Activated CD4-positive, alpha-beta memory T cell treated with anti-CD3 and anti-CD28 coated beads for 36 hours (primary cell): ENCODE results near the gene CRYBB3. TPM values are rescaled to one million over a fixed set of nuclear protein-coding genes. Genes with fewer than 3 reads are reported as not detected.
"Not testable (repeated sequence)": the region's sequence is repeated elsewhere in the genome, so short reads cannot be mapped to it uniquely, and the experiment has no call there.

ENCODE experiments used
- CTCF ChIA-PET: fragments of 350-600 bp; sonication (Branson Sonifier 250); formaldehyde crosslinking; loops from one replicate; lab custom pipeline; 2021; ENCODE audit warnings: antibody characterized with exemption, inconsistent platforms; lab: Charles Lee
- POLR2A ChIA-PET: fragments of 350-600 bp; sonication (Branson Sonifier 250); formaldehyde crosslinking; loops from one replicate; lab custom pipeline; 2021; ENCODE audit warnings: antibody characterized with exemption; lab: Charles Lee
- DNase-seq: peaks from one replicate; pipeline ENCODE4 v3.0.0-alpha.2; 2020
- H3K27ac Mint-ChIP-seq: one replicate; pipeline ENCODE4 v1.8.0; 2021; ENCODE audit warnings: mixed read lengths
- H3K27me3 Mint-ChIP-seq: one replicate; pipeline ENCODE4 v1.8.0; 2021; ENCODE audit warnings: mixed read lengths
- H3K36me3 Mint-ChIP-seq: one replicate; pipeline ENCODE4 v1.8.0; 2021; ENCODE audit warnings: mixed read lengths
- H3K4me1 Mint-ChIP-seq: one replicate; pipeline ENCODE4 v1.8.0; 2021; ENCODE audit warnings: low read depth, mixed read lengths
- H3K4me3 Mint-ChIP-seq: one replicate; pipeline ENCODE4 v1.8.0; 2021; ENCODE audit warnings: mild to moderate bottlenecking, mixed read lengths
- H3K9me3 Mint-ChIP-seq: one replicate; pipeline ENCODE4 v1.8.0; 2021; ENCODE audit warnings: mixed read lengths
- intact Hi-C: fragments of 100-400 bp; cut with micrococcal nuclease; formaldehyde crosslinking; loops from one replicate; pipeline ENCODE4 v1.15.1; 2023
- total RNA-seq, 2 experiments: library from RNA; stranded (reverse); gene quantifications; one replicate each; pipeline ENCODE4 v1.2.3, GENCODE V29; 2021

Gene CRYBB3
- total RNA-seq, 2 experiments from 2014 or later: 0.27 to 0.43 TPM

GRCh38 chr22:25235547-25236290 lies 36.1 kb downstream of the CRYBB3 start:
- Mint-ChIP-seq H3K4me1 (peaks cover 4% of the 10 kb centered on the region), H3K36me3 (no peaks in the 10 kb centered on the region), H3K9me3 (no peaks in the 10 kb centered on the region), H3K27ac (no peak overlapping the region), H3K27me3 (peaks cover 31% of the 10 kb centered on the region), H3K4me3 (no peak overlapping the region)
- CTCF ChIA-PET: interaction anchor here (0.6 to 1.6 kb wide), 8 partner anchors 18 to 209 kb away, joined by 3 to 5 read pairs (median 3); no protein-coding TSS in a partner anchor
- intact Hi-C loops: loop anchor here (10.0 kb wide), 1 partner anchor 99 kb away; no protein-coding TSS in a partner anchor
- peak; percentile 83 for DNase-seq
- POLR2A ChIA-PET: no interaction called here

GRCh38 chr22:25236417-25236816 lies 36.8 kb downstream of the CRYBB3 start:
- POLR2A ChIA-PET: no interaction called here
- Mint-ChIP-seq H3K27ac (no peak overlapping the region), H3K4me1 (peaks cover 4% of the 10 kb centered on the region), H3K9me3 (no peaks in the 10 kb centered on the region), H3K4me3 (no peak overlapping the region), H3K36me3 (no peaks in the 10 kb centered on the region), H3K27me3 (peaks cover 35% of the 10 kb centered on the region)
- no peak for DNase-seq
- intact Hi-C loops: loop anchor here (10.0 kb wide), 1 partner anchor 98 kb away; no protein-coding TSS in a partner anchor
- CTCF ChIA-PET: interaction anchor here (0.6 to 1.5 kb wide), 4 partner anchors 60 to 189 kb away, joined by 3 to 5 read pairs (median 3); no protein-coding TSS in a partner anchor

- H3K27ac Mint-ChIP-seq: no peak overlapping the region
- CTCF ChIA-PET: no interaction called here
- H3K27me3 Mint-ChIP-seq: peaks cover 31% of the 10 kb centered on the region
- no peak for DNase-seq
- no peaks in the 10 kb centered on the region for H3K36me3 Mint-ChIP-seq
- intact Hi-C loops: loop anchor here (10.0 kb wide), 1 partner anchor 97 kb away; no protein-coding TSS in a partner anchor
- no peaks in the 10 kb centered on the region for H3K9me3 Mint-ChIP-seq
- peaks cover 4% of the 10 kb centered on the region for H3K4me1 Mint-ChIP-seq
- no peak overlapping the region for H3K4me3 Mint-ChIP-seq
- POLR2A ChIA-PET: no interaction called here
Measured at GRCh38 chr22:25237503-25237902, 37.8 kb downstream of the CRYBB3 start.

GRCh38 chr22:25238058-25238457 lies 38.4 kb downstream of the CRYBB3 start:
- POLR2A ChIA-PET: not testable (repeated sequence)

GRCh38 chr22:25255169-25255568 lies 55.5 kb downstream of the CRYBB3 start:
- H3K27ac Mint-ChIP-seq, H3K27me3 Mint-ChIP-seq, H3K9me3 Mint-ChIP-seq, CTCF ChIA-PET, POLR2A ChIA-PET, DNase-seq, H3K4me1 Mint-ChIP-seq, intact Hi-C loops, H3K36me3 Mint-ChIP-seq, H3K4me3 Mint-ChIP-seq: not testable (repeated sequence)

More at GRCh38 chr22:25238058-25238457, 38.4 kb downstream of the CRYBB3 start:
- H3K36me3 Mint-ChIP-seq, H3K27ac Mint-ChIP-seq, DNase-seq, H3K9me3 Mint-ChIP-seq, H3K4me1 Mint-ChIP-seq, CTCF ChIA-PET, H3K4me3 Mint-ChIP-seq: not testable (repeated sequence)
- peaks cover 31% of the 10 kb centered on the region for H3K27me3 Mint-ChIP-seq
- intact Hi-C loops: loop anchor here (10.0 kb wide), 1 partner anchor 97 kb away; no protein-coding TSS in a partner anchor

Other genes with a start within 250 kb of the CRYBB3 start
- 1 to 10 TPM; 6.5 to 6.8 TPM for gene KIAA1671, start 247.1 kb upstream of the CRYBB3 start, total RNA-seq
- gene CRYBB2, start 19.8 kb downstream of the CRYBB3 start, total RNA-seq: not detected